ENCODE results near the gene PDCD7.
A peak's percentile ranks its signal among the peaks of the same experiment; 100 is the strongest.
"Not testable (repeated sequence)": the region's sequence is repeated elsewhere in the genome, so short reads cannot be mapped to it uniquely, and the experiment has no call there.

The PDCD7 gene, protein sequence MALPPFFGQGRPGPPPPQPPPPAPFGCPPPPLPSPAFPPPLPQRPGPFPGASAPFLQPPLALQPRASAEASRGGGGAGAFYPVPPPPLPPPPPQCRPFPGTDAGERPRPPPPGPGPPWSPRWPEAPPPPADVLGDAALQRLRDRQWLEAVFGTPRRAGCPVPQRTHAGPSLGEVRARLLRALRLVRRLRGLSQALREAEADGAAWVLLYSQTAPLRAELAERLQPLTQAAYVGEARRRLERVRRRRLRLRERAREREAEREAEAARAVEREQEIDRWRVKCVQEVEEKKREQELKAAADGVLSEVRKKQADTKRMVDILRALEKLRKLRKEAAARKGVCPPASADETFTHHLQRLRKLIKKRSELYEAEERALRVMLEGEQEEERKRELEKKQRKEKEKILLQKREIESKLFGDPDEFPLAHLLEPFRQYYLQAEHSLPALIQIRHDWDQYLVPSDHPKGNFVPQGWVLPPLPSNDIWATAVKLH

DNA sequence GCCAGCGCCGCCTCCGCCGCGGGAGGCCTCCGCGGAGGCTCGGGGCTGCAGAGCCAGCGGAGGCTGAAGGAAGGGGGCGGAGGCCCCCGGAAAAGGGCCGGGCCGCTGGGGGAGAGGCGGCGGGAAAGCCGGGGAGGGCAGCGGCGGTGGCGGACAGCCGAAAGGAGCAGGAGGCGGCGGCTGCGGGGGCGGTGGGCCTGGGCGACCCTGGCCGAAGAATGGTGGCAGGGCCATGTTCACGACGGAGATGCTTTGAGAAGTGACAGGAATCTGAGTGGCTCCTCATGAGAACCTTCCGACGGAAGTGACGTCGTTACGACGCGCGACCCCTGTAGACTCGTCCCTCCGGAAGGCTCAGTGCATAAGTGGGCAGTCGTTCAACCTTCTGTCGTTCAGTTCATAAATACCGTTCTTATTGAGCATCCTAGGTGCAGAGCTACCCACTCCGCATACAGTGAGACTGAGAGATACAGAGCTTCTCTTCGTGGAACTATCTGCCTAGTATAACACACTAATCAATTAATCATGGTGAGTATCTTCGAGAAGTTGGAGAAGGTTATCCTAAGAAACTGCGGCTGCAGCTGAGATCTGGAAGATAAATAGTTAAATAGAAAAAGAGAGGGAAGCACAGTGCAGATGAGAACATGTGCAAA, at the start of gene PDCD7:
PDCD7 (minus strand) TSS at position 261 of the 653 bp plus-strand sequence; CDS start at position 234, 27 bp downstream.
- H3K4me3 ChIP-seq (ENCODE audit: low read depth, low read length): peak within 1 kb of the TSS; percentile 95
- TF ChIP-seq, protein P1, sequence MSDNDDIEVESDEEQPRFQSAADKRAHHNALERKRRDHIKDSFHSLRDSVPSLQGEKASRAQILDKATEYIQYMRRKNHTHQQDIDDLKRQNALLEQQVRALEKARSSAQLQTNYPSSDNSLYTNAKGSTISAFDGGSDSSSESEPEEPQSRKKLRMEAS (IDR thresholded peaks at IDR 0.05; ENCODE audit: low read depth, low read length): peak; percentile 69
- TF ChIP-seq POLR2A (IDR thresholded peaks at IDR 0.05; ENCODE audit: extremely low read depth, insufficient read length) (peak; percentile 91), MYC (IDR thresholded peaks at IDR 0.05; ENCODE audit: low read depth, low read length) (peak; percentile 46), CTCF (IDR thresholded peaks at IDR 0.05; ENCODE audit: low read depth, low read length) (no peak)
- peak; percentile 96 for DNase-seq (ENCODE audit: low read depth)

GRCh38 chr15:65182538-65182937, 48.9 kb upstream of the PDCD7 start:
- TF ChIP-seq CTCF (IDR thresholded peaks at IDR 0.05; ENCODE audit: low read depth, low read length) (no peak), POLR2A (IDR thresholded peaks at IDR 0.05; ENCODE audit: extremely low read depth, insufficient read length) (no peak), MYC (IDR thresholded peaks at IDR 0.05; ENCODE audit: low read depth, low read length) (no peak)
- TF ChIP-seq, protein P1 (IDR thresholded peaks at IDR 0.05; ENCODE audit: low read depth, low read length): no peak
- H3K4me3 ChIP-seq (ENCODE audit: low read depth, low read length): peak overlapping the region; percentile 17
- no peak for DNase-seq (ENCODE audit: low read depth)

DNA sequence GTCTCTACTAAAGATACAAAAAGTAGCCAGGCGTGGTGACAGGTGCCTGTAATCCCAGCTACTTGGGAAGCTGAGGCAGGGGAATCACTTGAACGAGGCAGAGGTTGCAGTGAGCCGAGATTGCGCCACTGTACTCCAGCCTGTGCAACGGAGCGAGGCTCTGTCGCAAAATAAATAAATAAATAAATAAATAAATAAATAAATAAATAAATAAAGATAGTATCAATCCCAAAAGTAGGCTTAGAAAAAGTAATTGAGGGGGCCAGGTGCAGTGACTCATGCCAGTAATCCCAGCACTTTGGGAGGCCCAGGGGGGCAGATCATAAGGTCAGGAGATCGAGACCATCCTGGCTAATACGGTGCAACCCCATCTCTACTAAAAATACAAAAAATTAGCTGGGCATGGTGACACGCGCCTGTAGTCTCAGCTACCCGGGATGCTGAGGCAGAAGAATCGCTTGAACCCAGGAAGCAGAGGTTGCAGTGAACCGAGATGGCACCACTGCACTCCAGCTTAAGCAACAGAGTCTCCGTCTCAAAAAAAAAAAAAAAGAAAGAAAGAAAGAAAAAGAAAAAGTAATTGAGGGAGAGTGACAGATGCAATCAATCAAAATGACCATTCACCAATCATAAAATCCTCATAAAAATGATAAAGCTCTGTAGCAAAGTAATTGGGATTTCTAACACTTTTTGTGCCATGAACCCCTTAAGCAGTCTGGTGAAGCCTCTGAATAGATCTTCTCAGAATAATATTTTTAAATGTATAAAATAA, 48.2 kb upstream of the PDCD7 start:
- not testable (repeated sequence) for DNase-seq (ENCODE audit: low read depth); H3K4me3 ChIP-seq (ENCODE audit: low read depth, low read length)

GRCh38 chr15:65180167-65180566, 46.6 kb upstream of the PDCD7 start:
- no peak for TF ChIP-seq POLR2A (IDR thresholded peaks at IDR 0.05; ENCODE audit: extremely low read depth, insufficient read length)
- no peak for TF ChIP-seq MYC (IDR thresholded peaks at IDR 0.05; ENCODE audit: low read depth, low read length)
- no peak for TF ChIP-seq CTCF (IDR thresholded peaks at IDR 0.05; ENCODE audit: low read depth, low read length)
- TF ChIP-seq, protein P1 (IDR thresholded peaks at IDR 0.05; ENCODE audit: low read depth, low read length): no peak
- DNase-seq (ENCODE audit: low read depth): no peak

DNA sequence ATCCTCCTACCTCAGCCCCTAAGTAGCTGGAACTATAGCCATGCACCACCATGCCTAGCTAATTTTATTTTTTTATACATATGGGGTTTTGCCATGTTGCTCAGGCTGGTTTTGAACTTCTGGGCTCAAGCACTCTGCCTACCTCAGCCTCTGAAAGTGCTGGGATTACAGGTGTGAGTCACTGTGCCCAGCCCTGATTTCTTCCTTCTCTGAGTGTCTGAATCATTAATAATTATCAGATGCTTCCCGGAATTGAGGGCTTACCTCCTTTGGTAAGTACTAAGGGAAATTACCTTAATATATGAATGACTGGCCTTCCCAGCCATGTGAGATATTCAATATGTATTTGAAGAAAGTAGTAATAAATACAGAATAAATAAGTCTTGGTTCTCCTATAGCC, 44.3 kb upstream of the PDCD7 start:
- TF ChIP-seq CTCF (IDR thresholded peaks at IDR 0.05; ENCODE audit: low read depth, low read length) (no peak), MYC (IDR thresholded peaks at IDR 0.05; ENCODE audit: low read depth, low read length) (no peak), POLR2A (IDR thresholded peaks at IDR 0.05; ENCODE audit: extremely low read depth, insufficient read length) (no peak)
- TF ChIP-seq, protein P1 (IDR thresholded peaks at IDR 0.05; ENCODE audit: low read depth, low read length): no peak
- no peak overlapping the region for H3K4me3 ChIP-seq (ENCODE audit: low read depth, low read length)
- no peak for DNase-seq (ENCODE audit: low read depth)

More at GRCh38 chr15:65180167-65180566, 46.6 kb upstream of the PDCD7 start:
- no peak overlapping the region for H3K4me3 ChIP-seq (ENCODE audit: low read depth, low read length)
